ENCODE data around the gene RCAN3.
A peak's percentile ranks its signal among the peaks of the same experiment; 100 is the strongest.

Gene RCAN3

DNA sequence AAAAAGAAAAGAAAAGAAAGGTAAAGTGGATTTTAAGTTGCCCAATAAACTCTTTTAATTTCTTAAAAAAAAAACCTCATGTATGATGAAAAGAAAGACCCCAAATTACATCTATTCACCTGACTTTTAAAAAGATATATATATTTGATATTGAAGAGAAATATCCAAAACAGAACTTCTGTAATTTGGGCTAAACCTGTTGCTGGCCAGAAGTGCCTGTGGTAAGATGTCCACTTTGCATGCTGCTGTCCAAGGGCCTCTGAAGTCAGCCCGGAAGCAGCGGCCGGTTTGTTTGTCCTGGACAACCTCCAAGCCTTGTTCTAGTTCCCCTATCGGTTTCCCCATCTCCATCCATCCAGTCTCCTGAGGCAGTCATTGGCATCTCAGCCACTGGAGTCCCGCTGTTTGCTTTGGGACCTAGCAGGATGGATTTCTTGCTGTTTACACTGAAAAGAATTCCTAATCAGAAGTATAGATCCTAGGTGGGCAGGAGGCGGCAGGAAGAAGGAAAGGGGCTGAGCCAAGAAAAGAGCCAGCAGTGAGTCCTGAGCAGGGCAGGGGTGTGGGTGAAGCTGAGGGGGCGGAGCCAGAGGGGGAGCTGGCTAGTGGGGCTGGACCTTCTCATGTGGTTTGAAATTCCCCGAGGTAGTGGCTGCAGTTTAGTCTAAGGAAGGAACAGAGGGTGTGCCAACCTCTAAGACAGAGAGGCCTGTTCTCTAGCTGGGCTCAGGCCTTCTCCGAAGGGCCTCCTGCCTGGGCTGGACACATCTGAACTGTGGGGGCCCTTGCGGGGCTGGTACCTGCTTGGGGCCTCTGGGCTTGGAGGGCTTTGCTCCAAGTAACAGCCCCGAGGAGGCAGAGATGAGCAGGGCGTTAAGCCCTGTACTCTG is 56.5 kb downstream of the RCAN3 start:
- H3K79me2 ChIP-seq (ENCODE audit: control insufficient read depth, insufficient read depth, low read length, unreplicated experiment): no peaks in the 10 kb centered on the region
- peaks cover 31% of the 10 kb centered on the region for H3K27me3 ChIP-seq (ENCODE audit: insufficient read depth, low read length)
- peak overlapping the region; percentile 8; the same call in 1 of the 2 replicates for H3K4me3 ChIP-seq (ENCODE audit: low read depth, low read length)
- no peaks in the 10 kb centered on the region for H3K36me3 ChIP-seq (ENCODE audit: insufficient read depth, low read length)
- H2AFZ ChIP-seq (ENCODE audit: low read length, unreplicated experiment): no peak overlapping the region
- H3K27ac ChIP-seq (ENCODE audit: low read depth, low read length): no peak overlapping the region
- peaks cover 13% of the 10 kb centered on the region for H3K4me1 ChIP-seq (ENCODE audit: control insufficient read depth, insufficient read depth, low read length, unreplicated experiment)

DNA sequence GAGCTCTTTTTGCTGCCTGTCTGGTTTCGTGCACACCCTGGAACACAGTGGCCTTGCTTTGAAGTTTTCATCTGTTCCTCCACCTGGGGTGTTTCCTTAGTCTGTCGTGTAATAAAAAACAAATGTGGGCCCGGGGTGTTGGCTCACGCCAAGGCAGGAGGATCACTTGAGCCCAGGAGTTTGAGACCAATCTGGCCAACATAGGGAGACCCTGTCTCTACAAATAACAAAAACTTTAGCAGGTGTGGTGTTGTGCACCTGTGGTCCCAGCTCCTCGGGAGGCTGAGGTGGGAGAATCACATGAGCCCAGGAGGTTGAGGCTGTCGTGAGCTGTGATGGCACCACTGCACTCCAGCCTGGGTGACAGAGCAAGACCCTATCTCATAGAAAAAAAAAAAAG is 57.7 kb downstream of the RCAN3 start:
- Histone ChIP-seq H2AFZ (ENCODE audit: low read length, unreplicated experiment) (no peak overlapping the region), H3K4me3 (ENCODE audit: low read depth, low read length) (no peak overlapping the region)

DNA sequence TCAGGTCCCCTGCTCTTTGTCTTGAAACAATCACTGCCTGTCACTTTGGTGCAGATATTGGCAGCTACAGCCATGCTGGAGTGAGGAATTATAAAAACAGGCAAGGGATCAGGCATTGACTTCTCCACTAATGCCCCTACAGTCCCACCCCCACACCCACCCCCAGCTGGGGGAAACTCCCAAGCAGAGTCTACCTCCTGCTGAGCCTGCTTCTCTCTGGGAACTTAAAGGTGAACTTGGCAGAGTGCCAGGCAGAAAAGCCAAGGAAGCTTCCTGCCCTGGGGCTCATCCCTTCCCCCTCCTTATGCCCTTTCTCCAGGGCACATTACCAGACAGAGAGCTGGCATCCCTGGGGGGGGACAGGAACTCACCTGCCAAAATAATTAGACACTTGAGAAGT is 60.0 kb downstream of the RCAN3 start:
- H2AFZ ChIP-seq (ENCODE audit: low read length, unreplicated experiment): no peak overlapping the region
- H3K4me3 ChIP-seq (ENCODE audit: low read depth, low read length): no peak overlapping the region
- no peak overlapping the region for H3K27ac ChIP-seq (ENCODE audit: low read depth, low read length)
- H3K4me1 ChIP-seq (ENCODE audit: control insufficient read depth, insufficient read depth, low read length, unreplicated experiment): peaks cover 19% of the 10 kb centered on the region
- no peaks in the 10 kb centered on the region for H3K36me3 ChIP-seq (ENCODE audit: insufficient read depth, low read length)
- no peaks in the 10 kb centered on the region for H3K79me2 ChIP-seq (ENCODE audit: control insufficient read depth, insufficient read depth, low read length, unreplicated experiment)
- no peaks in the 10 kb centered on the region for H3K27me3 ChIP-seq (ENCODE audit: insufficient read depth, low read length)

More for the DNA sequence above, 57.7 kb downstream of the RCAN3 start:
- H3K79me2 ChIP-seq (ENCODE audit: control insufficient read depth, insufficient read depth, low read length, unreplicated experiment): no peaks in the 10 kb centered on the region
- H3K4me1 ChIP-seq (ENCODE audit: control insufficient read depth, insufficient read depth, low read length, unreplicated experiment): peaks cover 13% of the 10 kb centered on the region
- peaks cover 19% of the 10 kb centered on the region for H3K27me3 ChIP-seq (ENCODE audit: insufficient read depth, low read length)
- no peaks in the 10 kb centered on the region for H3K36me3 ChIP-seq (ENCODE audit: insufficient read depth, low read length)
- H3K27ac ChIP-seq (ENCODE audit: low read depth, low read length): no peak overlapping the region

DNA sequence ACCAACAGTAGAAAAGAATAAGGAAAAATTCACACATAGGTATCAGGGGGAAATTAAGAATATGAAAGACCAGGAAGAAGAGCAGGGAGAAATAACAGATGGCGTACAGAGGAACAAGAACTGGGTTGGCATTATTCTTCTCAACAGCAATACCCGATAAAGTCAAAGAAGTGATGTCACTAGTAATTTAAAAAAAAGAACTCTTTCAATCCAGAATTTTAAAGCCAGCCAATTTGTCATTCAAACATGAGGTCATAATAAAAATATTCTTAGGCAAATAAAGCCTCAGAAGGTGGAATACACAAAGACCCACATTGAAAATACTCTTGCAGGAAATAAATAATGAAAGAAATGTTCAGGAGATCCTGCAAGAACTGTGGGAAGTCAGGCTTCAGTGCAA is 62.1 kb downstream of the RCAN3 start:
- Histone ChIP-seq H3K36me3 (ENCODE audit: insufficient read depth, low read length) (no peaks in the 10 kb centered on the region), H3K4me1 (ENCODE audit: control insufficient read depth, insufficient read depth, low read length, unreplicated experiment) (peaks cover 7% of the 10 kb centered on the region), H2AFZ (ENCODE audit: low read length, unreplicated experiment) (no peak overlapping the region), H3K79me2 (ENCODE audit: control insufficient read depth, insufficient read depth, low read length, unreplicated experiment) (no peaks in the 10 kb centered on the region), H3K27ac (ENCODE audit: low read depth, low read length) (no peak overlapping the region), H3K4me3 (ENCODE audit: low read depth, low read length) (no peak overlapping the region), H3K27me3 (ENCODE audit: insufficient read depth, low read length) (no peaks in the 10 kb centered on the region)

DNA sequence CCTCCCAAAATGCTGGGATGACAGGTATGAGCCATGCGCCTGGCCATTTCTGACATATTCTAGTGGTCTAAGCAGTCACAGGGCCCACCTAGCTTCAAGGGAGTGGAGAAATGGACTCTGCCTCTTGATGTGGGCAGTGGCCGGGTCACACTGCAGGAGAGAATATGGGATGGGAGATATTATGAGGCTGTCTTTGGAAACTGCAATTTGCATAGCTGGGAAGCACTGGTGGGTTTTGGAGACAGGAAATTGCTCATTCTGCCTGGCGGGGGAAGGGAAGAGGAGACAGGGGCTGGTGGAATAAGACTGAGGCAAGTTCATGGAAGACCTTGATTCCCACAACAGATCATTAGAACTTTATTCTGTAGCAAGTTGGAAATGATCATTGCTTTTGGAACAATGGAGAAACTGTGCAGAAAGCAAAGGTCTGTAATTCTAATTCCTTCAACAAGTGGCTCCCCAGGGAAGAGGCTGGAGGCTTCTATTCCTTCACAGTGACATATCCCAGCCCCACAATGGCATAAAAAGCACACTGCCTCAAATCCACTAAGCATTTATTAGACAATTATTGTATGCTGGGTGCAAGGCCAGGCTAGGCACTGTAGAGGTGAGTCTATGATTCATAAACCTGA is 63.7 kb downstream of the RCAN3 start:
- Histone ChIP-seq H3K79me2 (ENCODE audit: control insufficient read depth, insufficient read depth, low read length, unreplicated experiment) (no peaks in the 10 kb centered on the region), H3K27me3 (ENCODE audit: insufficient read depth, low read length) (no peaks in the 10 kb centered on the region), H3K27ac (ENCODE audit: low read depth, low read length) (no peak overlapping the region), H2AFZ (ENCODE audit: low read length, unreplicated experiment) (no peak overlapping the region), H3K4me3 (ENCODE audit: low read depth, low read length) (no peak overlapping the region), H3K4me1 (ENCODE audit: control insufficient read depth, insufficient read depth, low read length, unreplicated experiment) (peaks cover 7% of the 10 kb centered on the region), H3K36me3 (ENCODE audit: insufficient read depth, low read length) (no peaks in the 10 kb centered on the region)

DNA sequence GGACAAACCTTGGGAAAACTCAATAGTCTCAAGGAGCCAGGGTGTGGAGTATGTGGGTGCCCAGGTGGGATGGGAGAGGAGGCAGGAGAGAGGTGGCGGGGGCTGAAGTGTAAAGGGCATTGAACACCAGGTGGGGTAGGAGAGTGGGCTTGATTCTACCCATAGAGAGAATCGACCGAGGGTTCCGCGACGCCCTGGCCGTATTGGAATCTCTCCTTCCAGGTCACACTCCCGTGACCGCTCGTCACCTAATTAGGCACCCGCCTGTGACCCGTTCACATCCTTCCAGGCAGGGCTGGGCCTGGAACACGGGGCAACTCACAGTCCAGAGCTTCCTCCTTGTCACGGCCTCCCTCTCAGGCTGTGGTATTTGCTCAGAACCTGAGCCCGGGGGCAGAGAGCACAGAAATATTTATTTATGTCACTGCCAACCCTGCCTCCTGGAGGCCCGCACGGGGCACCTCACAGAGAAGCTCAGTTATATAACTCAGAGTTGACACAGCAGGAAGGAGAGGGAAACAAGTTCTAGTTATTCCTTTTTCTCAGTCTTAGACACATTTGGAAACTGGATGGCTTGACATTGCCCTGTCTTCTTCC is 65.3 kb downstream of the RCAN3 start:
- no peaks in the 10 kb centered on the region for H3K36me3 ChIP-seq (ENCODE audit: insufficient read depth, low read length)
- no peaks in the 10 kb centered on the region for H3K79me2 ChIP-seq (ENCODE audit: control insufficient read depth, insufficient read depth, low read length, unreplicated experiment)
- H3K4me3 ChIP-seq (ENCODE audit: low read depth, low read length): no peak overlapping the region
- H3K27me3 ChIP-seq (ENCODE audit: insufficient read depth, low read length): no peaks in the 10 kb centered on the region
- no peak overlapping the region for H2AFZ ChIP-seq (ENCODE audit: low read length, unreplicated experiment)
- peaks cover 7% of the 10 kb centered on the region for H3K4me1 ChIP-seq (ENCODE audit: control insufficient read depth, insufficient read depth, low read length, unreplicated experiment)
- no peak overlapping the region for H3K27ac ChIP-seq (ENCODE audit: low read depth, low read length)

DNA sequence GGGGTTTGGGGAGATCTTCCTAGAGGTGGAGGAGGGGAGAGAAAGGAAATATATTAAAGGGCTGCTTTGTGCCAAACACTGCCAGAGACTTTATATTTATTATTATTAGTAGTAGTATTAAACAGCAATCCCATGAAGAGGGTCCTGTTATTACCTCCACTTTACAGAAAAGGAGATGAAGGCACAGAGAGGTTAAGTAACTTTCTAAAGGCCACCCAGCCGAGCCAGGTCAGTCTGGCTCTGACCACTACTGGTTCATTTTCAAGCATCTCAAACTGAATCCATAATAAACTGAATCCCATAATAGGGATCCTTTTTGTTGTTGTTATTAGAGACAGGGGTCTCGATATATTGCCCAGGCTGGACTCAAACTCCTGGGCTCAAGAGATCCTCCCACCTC is 65.8 kb downstream of the RCAN3 start:
- Histone ChIP-seq H3K4me1 (ENCODE audit: control insufficient read depth, insufficient read depth, low read length, unreplicated experiment) (peaks cover 7% of the 10 kb centered on the region), H3K4me3 (ENCODE audit: low read depth, low read length) (no peak overlapping the region), H3K27me3 (ENCODE audit: insufficient read depth, low read length) (no peaks in the 10 kb centered on the region), H3K27ac (ENCODE audit: low read depth, low read length) (no peak overlapping the region), H2AFZ (ENCODE audit: low read length, unreplicated experiment) (no peak overlapping the region), H3K79me2 (ENCODE audit: control insufficient read depth, insufficient read depth, low read length, unreplicated experiment) (no peaks in the 10 kb centered on the region), H3K36me3 (ENCODE audit: insufficient read depth, low read length) (no peaks in the 10 kb centered on the region)

DNA sequence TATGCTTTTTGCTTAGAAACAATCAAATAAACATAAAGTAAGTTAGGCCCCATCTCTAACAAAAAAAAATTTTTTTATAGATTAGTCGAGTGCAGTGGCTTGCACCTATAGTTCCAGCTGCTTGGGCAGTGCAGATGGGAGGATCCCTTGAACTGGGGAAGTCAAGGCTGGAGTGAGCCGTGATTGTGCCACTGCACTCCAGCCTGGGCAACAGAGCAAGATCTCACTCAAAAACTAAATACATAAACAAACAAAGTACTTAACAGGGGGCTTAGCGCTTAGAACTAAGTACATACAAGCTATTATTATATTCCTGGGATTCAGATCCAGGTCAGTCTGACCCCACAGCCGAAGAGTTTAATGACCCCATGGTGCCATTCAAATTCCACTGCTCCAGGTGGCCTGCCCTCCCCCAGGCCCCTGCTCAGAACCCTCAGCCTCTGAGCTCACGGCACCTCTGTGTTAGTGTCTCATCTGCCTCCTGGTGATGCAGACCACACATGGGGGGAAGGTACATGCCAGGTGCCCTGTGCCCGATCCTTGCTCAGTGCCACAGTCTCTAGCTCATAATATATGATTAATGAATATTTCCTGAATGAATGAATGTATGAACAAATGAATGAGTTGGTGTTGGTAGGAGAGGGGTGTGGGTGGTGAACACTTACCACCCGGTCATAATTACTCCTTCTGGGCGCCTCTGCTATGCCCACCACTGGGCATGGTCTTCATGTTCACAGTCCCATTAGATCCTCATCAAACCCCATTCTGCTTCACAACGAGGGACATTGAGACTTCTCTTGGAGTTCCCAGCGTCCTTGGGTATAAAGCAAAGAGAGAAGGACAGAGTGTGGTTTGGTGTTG is 67.9 kb downstream of the RCAN3 start:
- no peaks in the 10 kb centered on the region for H3K79me2 ChIP-seq (ENCODE audit: control insufficient read depth, insufficient read depth, low read length, unreplicated experiment)
- no peaks in the 10 kb centered on the region for H3K27me3 ChIP-seq (ENCODE audit: insufficient read depth, low read length)
- peaks cover 7% of the 10 kb centered on the region for H3K4me1 ChIP-seq (ENCODE audit: control insufficient read depth, insufficient read depth, low read length, unreplicated experiment)
- no peak overlapping the region for H3K4me3 ChIP-seq (ENCODE audit: low read depth, low read length)
- H3K36me3 ChIP-seq (ENCODE audit: insufficient read depth, low read length): no peaks in the 10 kb centered on the region
- no peak overlapping the region for H3K27ac ChIP-seq (ENCODE audit: low read depth, low read length)
- no peak overlapping the region for H2AFZ ChIP-seq (ENCODE audit: low read length, unreplicated experiment)

DNA sequence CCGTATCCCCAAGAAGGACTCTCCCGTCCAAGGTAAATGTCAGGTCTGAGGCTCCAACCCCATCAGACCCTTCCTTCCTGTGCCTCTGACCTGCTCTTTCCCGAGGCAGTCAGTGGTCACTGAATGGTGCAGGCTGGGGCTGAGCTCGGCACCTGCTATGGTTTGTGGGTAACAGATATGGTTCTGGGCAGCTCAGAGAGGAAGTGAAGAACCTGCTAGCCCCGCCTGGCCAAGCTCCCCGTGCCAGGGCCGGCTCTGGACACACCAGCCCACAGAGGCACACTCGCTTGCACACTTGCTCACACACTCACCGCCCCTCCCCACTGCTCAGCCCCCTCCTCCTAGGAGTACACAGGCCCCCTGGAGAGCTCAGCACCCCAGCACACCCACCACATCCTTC is 69.7 kb downstream of the RCAN3 start:
- Histone ChIP-seq H3K79me2 (ENCODE audit: control insufficient read depth, insufficient read depth, low read length, unreplicated experiment) (no peaks in the 10 kb centered on the region), H3K36me3 (ENCODE audit: insufficient read depth, low read length) (no peaks in the 10 kb centered on the region), H3K4me3 (ENCODE audit: low read depth, low read length) (no peak overlapping the region), H2AFZ (ENCODE audit: low read length, unreplicated experiment) (no peak overlapping the region), H3K27me3 (ENCODE audit: insufficient read depth, low read length) (no peaks in the 10 kb centered on the region), H3K4me1 (ENCODE audit: control insufficient read depth, insufficient read depth, low read length, unreplicated experiment) (no peaks in the 10 kb centered on the region), H3K27ac (ENCODE audit: low read depth, low read length) (no peak overlapping the region)

DNA sequence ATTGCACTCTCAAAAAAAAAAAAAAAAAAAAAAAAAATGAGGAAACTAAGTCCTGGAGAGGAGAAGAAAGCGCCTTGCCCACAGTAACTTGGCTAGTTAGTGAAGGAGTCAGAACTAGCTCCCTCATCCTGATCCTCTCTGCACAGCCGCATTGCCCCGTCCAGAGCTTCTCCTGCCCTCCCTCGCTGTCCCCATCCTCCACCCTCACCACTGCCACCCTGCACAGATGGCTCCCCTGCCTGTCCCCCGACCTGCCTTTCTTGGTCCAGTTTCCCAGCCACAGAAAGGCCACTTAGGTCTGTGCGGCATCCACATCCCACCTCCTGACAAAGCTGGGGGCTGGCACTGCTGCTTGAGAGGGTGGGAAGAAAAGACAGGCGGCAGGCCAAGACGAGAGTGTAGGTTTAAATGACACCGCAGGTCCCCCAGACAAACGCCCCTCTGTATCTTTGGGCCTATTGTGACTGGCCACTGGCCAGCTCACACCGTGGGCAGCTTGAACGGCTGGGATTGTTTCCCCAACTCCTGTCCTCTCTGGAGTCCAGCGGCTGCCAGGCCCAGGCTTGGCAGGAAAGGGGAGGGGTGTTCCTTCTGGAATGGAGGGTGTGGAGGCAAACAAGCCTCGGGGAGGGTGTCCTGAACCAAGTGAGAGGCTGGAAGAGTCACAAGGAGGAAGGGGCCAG is 73.4 kb downstream of the RCAN3 start:
- no peaks in the 10 kb centered on the region for H3K36me3 ChIP-seq (ENCODE audit: insufficient read depth, low read length)
- H3K27me3 ChIP-seq (ENCODE audit: insufficient read depth, low read length): 0 out of 2 replicates have a peak, but pooled peaks cover 7% of the 10 kb centered on the region
- H3K4me1 ChIP-seq (ENCODE audit: control insufficient read depth, insufficient read depth, low read length, unreplicated experiment): no peaks in the 10 kb centered on the region
- no peak overlapping the region for H2AFZ ChIP-seq (ENCODE audit: low read length, unreplicated experiment)
- no peaks in the 10 kb centered on the region for H3K79me2 ChIP-seq (ENCODE audit: control insufficient read depth, insufficient read depth, low read length, unreplicated experiment)
- no peak overlapping the region for H3K27ac ChIP-seq (ENCODE audit: low read depth, low read length)
- no peak overlapping the region for H3K4me3 ChIP-seq (ENCODE audit: low read depth, low read length)

Data from ACC112 (cell line).